Astrocyte (in vitro differentiated cells and primary cell): ENCODE measurements around the gene SYNGR2.

Experiments
- EZH2 ChIP-seq: IDR thresholded peaks from 2 replicates; pipeline ENCODE4 v1.6.1; 2012; ENCODE audit warnings: mild to moderate bottlenecking, low read length, inconsistent platforms; ENCODE audit not compliant: insufficient read depth
- TF ChIP-seq, protein P1 (sequence below): IDR thresholded peaks from 2 replicates; pipeline ENCODE4 v1.5.1; 2011; ENCODE audit warnings: low read depth, mild to moderate bottlenecking, inconsistent platforms, low read length, moderate library complexity; ENCODE audit not compliant: insufficient read depth

DNA sequence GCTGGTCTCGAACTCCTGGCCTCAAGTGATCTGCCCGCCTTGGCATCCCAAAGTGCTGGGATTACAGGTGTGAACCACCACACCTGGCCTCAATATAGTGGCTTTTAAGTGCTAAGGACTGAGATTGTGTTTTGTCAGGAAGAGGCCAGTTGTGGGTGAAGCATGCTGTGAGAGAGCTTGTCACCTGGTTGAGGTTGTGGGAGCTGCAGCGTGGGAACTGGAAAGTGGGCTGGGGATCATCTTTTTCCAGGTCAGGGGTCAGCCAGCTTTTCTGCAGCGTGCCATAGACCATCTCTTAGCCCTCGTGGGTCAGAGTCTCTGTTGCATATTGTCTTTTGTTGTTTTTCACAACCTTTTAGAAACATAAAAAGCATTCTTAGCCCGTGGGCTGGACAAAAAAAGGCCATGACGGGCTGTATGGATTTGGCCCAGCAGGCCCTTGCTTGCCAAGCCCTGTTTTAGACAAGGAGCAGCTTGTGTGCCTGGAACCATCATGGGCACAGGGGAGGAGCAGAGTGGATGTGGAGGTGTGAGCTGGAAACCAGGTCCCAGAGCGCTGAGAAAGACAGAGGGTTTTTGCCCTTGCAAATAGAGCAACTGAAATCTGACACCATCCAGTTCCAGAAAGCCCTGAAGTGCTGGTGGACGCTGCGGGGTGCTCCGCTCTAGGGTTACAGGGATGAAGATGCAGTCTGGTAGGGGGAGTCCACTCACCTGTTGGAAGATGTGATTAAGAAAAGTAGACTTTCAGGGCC, 51.2 kb downstream of the SYNGR2 start:
- TF ChIP-seq, protein P1, sequence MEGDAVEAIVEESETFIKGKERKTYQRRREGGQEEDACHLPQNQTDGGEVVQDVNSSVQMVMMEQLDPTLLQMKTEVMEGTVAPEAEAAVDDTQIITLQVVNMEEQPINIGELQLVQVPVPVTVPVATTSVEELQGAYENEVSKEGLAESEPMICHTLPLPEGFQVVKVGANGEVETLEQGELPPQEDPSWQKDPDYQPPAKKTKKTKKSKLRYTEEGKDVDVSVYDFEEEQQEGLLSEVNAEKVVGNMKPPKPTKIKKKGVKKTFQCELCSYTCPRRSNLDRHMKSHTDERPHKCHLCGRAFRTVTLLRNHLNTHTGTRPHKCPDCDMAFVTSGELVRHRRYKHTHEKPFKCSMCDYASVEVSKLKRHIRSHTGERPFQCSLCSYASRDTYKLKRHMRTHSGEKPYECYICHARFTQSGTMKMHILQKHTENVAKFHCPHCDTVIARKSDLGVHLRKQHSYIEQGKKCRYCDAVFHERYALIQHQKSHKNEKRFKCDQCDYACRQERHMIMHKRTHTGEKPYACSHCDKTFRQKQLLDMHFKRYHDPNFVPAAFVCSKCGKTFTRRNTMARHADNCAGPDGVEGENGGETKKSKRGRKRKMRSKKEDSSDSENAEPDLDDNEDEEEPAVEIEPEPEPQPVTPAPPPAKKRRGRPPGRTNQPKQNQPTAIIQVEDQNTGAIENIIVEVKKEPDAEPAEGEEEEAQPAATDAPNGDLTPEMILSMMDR = no peak
- TF ChIP-seq EZH2 = no peak
